BJ (cell line): Measurements from ENCODE around the gene EPHA3. TPM values are rescaled to one million over a fixed set of nuclear protein-coding genes. Genes with fewer than 3 reads are reported as not detected.

ENCODE experiments used
- CTCF ChIA-PET: fragments of 350-600 bp; formaldehyde crosslinking; extraction: SDS; loops from one replicate; lab custom pipeline; 2021; ENCODE audit warnings: antibody characterized with exemption, inconsistent platforms; lab: Yijun Ruan, JAX
- POLR2A ChIA-PET: fragments of 300-600 bp; sonication (Branson Sonifier 250); formaldehyde crosslinking; extraction: SDS; loops from one replicate; lab custom pipeline; 2021; ENCODE audit warnings: antibody characterized with exemption; lab: Charles Lee
- DNase-seq: peaks from one replicate; pipeline ENCODE4 v3.0.0-alpha.2; 2011; ENCODE audit warnings: low read depth
- H3K27me3 ChIP-seq: 2 replicates; pipeline ENCODE4 v1.6.0; 2011; ENCODE audit warnings: low read length; ENCODE audit not compliant: control insufficient read depth, insufficient read depth
- H3K36me3 ChIP-seq: 2 replicates; pipeline ENCODE4 v1.5.1; 2011; ENCODE audit warnings: low read length; ENCODE audit not compliant: control insufficient read depth, insufficient read depth
- H3K4me3 ChIP-seq: 2 replicates; pipeline ENCODE4 v1.5.1; 2011; ENCODE audit warnings: low read depth, mild to moderate bottlenecking, control low read depth, low read length
- CTCF ChIP-seq: IDR thresholded peaks from 2 replicates; pipeline ENCODE4 v1.5.1; 2011; ENCODE audit warnings: low read depth, mild to moderate bottlenecking, control low read depth, inconsistent platforms, low read length, moderate library complexity; ENCODE audit not compliant: insufficient read depth
- polyA plus RNA-seq: library from polyadenylated mRNA; depleted of rRNA; stranded (reverse); fragments of >200 nt; gene quantifications from 2 replicates; pipeline ENCODE4 v1.2.3, GENCODE V29; 2011

Gene EPHA3
- polyA plus RNA-seq, 1 experiment: 0.12 TPM

- no peak overlapping the region for H3K4me3 ChIP-seq
- CTCF ChIA-PET: no interaction called here
- no peaks in the 10 kb centered on the region for H3K27me3 ChIP-seq
- DNase-seq: no peak
- no peak for TF ChIP-seq CTCF
- POLR2A ChIA-PET: no interaction called here
- H3K36me3 ChIP-seq: no peaks in the 10 kb centered on the region
Measured at GRCh38 chr3:89139870-89140269, 32.4 kb downstream of the EPHA3 start.

- DNase-seq: no peak
- CTCF ChIA-PET: no interaction called here
- POLR2A ChIA-PET: no interaction called here
Measured at GRCh38 chr3:89144080-89144479, 36.7 kb downstream of the EPHA3 start.

GRCh38 chr3:89145995-89146394, 38.6 kb downstream of the EPHA3 start:
- peak; percentile 83 for DNase-seq
- POLR2A ChIA-PET: no interaction called here
- no peak for TF ChIP-seq CTCF
- Histone ChIP-seq H3K36me3 (no peaks in the 10 kb centered on the region), H3K4me3 (no peak overlapping the region), H3K27me3 (no peaks in the 10 kb centered on the region)
- CTCF ChIA-PET: no interaction called here

More at GRCh38 chr3:89144080-89144479, 36.7 kb downstream of the EPHA3 start:
- Histone ChIP-seq H3K27me3 (no peaks in the 10 kb centered on the region), H3K36me3 (no peaks in the 10 kb centered on the region), H3K4me3 (no peak overlapping the region)
- no peak for TF ChIP-seq CTCF

GRCh38 chr3:89154416-89154815, 47.0 kb downstream of the EPHA3 start:
- POLR2A ChIA-PET: no interaction called here

GRCh38 chr3:89155811-89156210, 48.4 kb downstream of the EPHA3 start:
- Histone ChIP-seq H3K27me3 (no peaks in the 10 kb centered on the region), H3K36me3 (no peaks in the 10 kb centered on the region), H3K4me3 (no peak overlapping the region)
- ChIA-PET POLR2A (no interaction called here), CTCF (no interaction called here)
- no peak for DNase-seq
- TF ChIP-seq CTCF: no peak

More at GRCh38 chr3:89154416-89154815, 47.0 kb downstream of the EPHA3 start:
- no peaks in the 10 kb centered on the region for H3K27me3 ChIP-seq
- no peak for TF ChIP-seq CTCF
- no peaks in the 10 kb centered on the region for H3K36me3 ChIP-seq
- H3K4me3 ChIP-seq: no peak overlapping the region
- CTCF ChIA-PET: interaction anchor here (0.6 kb wide), 1 partner anchor 712 kb away, joined by 3 read pairs; no protein-coding TSS in a partner anchor
- no peak for DNase-seq
